ENCODE data around the gene C3. TPM values are rescaled to one million over a fixed set of nuclear protein-coding genes. Genes with fewer than 3 reads are reported as not detected.

Gene C3
- total and polyA plus RNA-seq, 2 of the 13 experiments (the other 11 are each of a cell fraction or from before 2014, with no cell fraction given): 1,455 to 6,272 TPM

- TF ChIP-seq KDM5B (CRISPR knock-in tag; IDR thresholded peaks at IDR 0.05; ENCODE audit: borderline replicate concordance) (peak; percentile 64), KLF11 (CRISPR knock-in tag; IDR thresholded peaks at IDR 0.05) (no peak), ZFP36L1 (CRISPR knock-in tag; IDR thresholded peaks at IDR 0.05) (no peak), ZNF597 (CRISPR knock-in tag; IDR thresholded peaks at IDR 0.05) (no peak), ZNF772 (CRISPR knock-in tag; IDR thresholded peaks at IDR 0.05) (peak; percentile 70; the same call in 1 of the 2 replicates), MXD4 (CRISPR knock-in tag; IDR thresholded peaks at IDR 0.05) (peak; percentile 89), ZNF687 (CRISPR knock-in tag; IDR thresholded peaks at IDR 0.05) (peak; percentile 82), KAT7 (CRISPR knock-in tag; IDR thresholded peaks at IDR 0.05; ENCODE audit: borderline replicate concordance) (peak; percentile 71; the same call in 1 of the 2 replicates), SUZ12 (IDR thresholded peaks at IDR 0.05; ENCODE audit: low read depth, low read length) (no peak), ZHX1 (CRISPR knock-in tag; IDR thresholded peaks at IDR 0.05; ENCODE audit: low read depth) (0 out of 2 replicates have a peak, but pooled peaks have one; percentile 13), BORCS8-MEF2B (CRISPR knock-in tag; IDR thresholded peaks at IDR 0.05) (peak; percentile 41; the same call in 1 of the 2 replicates), NR2C2 (CRISPR knock-in tag; IDR thresholded peaks at IDR 0.05; ENCODE audit: borderline replicate concordance) (0 out of 2 replicates have a peak, but pooled peaks have one; percentile 36), TOPORS (CRISPR knock-in tag; IDR thresholded peaks at IDR 0.05) (no peak), ZNF3 (CRISPR knock-in tag; IDR thresholded peaks at IDR 0.05) (no peak), HNF1A (IDR thresholded peaks at IDR 0.05; ENCODE audit: low read depth) (no peak), HNF1A (CRISPR knock-in tag; IDR thresholded peaks at IDR 0.05; ENCODE audit: borderline replicate concordance) (no peak), ZNF501 (CRISPR knock-in tag; IDR thresholded peaks at IDR 0.05) (no peak)
Measured at GRCh38 chr19:6718741-6719539, 1.5 kb downstream of the C3 start (continued).
